ENCODE results near the gene RPS6KA1. TPM values are rescaled to one million over a fixed set of nuclear protein-coding genes. Genes with fewer than 3 reads are reported as not detected.

Gene RPS6KA1
- total and polyA plus RNA-seq, 2 of the 8 experiments (the other 6 are each of a cell fraction or from before 2014, with no cell fraction given), result 44.3 to 55.0 TPM

DNA sequence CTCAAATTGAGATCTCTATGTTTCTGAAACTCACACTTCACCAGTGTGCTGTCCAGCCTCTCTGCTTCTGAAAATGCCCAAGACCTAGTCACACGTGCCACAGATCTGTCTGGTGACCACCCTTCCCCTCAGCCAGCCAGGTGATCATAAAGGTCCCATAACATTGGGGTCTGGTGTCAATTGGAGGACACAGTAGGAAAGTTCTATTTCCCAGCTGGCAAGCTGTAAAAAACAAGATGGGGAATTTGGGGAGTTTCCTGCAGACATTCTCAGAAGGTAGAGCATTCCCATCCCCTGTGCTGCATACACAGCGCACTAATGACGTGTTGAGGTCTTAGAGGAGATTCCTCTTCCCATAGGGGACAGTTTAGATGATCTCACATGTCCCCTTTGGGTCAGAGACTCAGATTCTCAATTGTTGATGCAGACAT, 50.1 kb downstream of the RPS6KA1 start (continued):
- TF ChIP-seq JUND (IDR thresholded peaks at IDR 0.05; ENCODE audit: low read length) (no peak), SP4 (IDR thresholded peaks at IDR 0.05; ENCODE audit: low read length) (no peak), CHD1 (IDR thresholded peaks at IDR 0.05; ENCODE audit: low read depth, low read length) (no peak)

Data from H1 (cell line).